GM23338 (cell line): ENCODE data around the gene PID1. TPM values are rescaled to one million over a fixed set of nuclear protein-coding genes. Genes with fewer than 3 reads are reported as not detected.

Experiments
- ATAC-seq: fragments of 200-7000 bp; cut with Tn5 transposase; 3 replicates; pipeline ENCODE4 v1.9.1; 2020
- DNase-seq: peaks from one replicate; pipeline ENCODE4 v3.0.0-alpha.2; 2015; ENCODE audit warnings: low spot score
- H2AFZ ChIP-seq: fragments of 200-600 bp; sonication (generic); 2 replicates; pipeline ENCODE4 v1.8.0; 2016; ENCODE audit warnings: antibody characterized with exemption, mild to moderate bottlenecking, moderate library complexity
- H3F3A ChIP-seq: fragments of 200-600 bp; sonication (generic); replicated peaks from 2 replicates; pipeline ENCODE4 v1.8.0; 2017; ENCODE audit warnings: antibody characterized with exemption, mixed run types, low read depth
- H3K27ac ChIP-seq: fragments of 200-600 bp; sonication (generic); 2 replicates; pipeline ENCODE4 v1.6.1; 2016; ENCODE audit warnings: low read depth
- H3K27me3 ChIP-seq: fragments of 200-600 bp; sonication (generic); 2 replicates; pipeline ENCODE4 v1.8.0; 2016; ENCODE audit warnings: mild to moderate bottlenecking, mixed run types, moderate library complexity; ENCODE audit not compliant: insufficient read depth
- H3K36me3 ChIP-seq: fragments of 200-600 bp; sonication (generic); 2 replicates; pipeline ENCODE4 v1.8.0; 2016; ENCODE audit warnings: mild to moderate bottlenecking; ENCODE audit not compliant: insufficient read depth
- H3K4me1 ChIP-seq: fragments of 200-600 bp; sonication (generic); 2 replicates; pipeline ENCODE4 v1.8.0; 2016; ENCODE audit warnings: mild to moderate bottlenecking, moderate library complexity; ENCODE audit not compliant: insufficient read depth
- H3K4me2 ChIP-seq: fragments of 200-600 bp; sonication (generic); 2 replicates; pipeline ENCODE4 v1.7.1; 2017; ENCODE audit warnings: mixed run types
- H3K4me3 ChIP-seq: fragments of 200-600 bp; sonication (generic); 2 replicates; pipeline ENCODE4 v1.6.1; 2016; ENCODE audit warnings: mixed run types
- H3K79me2 ChIP-seq: fragments of 200-600 bp; sonication (generic); replicated peaks from 2 replicates; pipeline ENCODE4 v1.8.0; 2017; ENCODE audit warnings: mild to moderate bottlenecking; ENCODE audit not compliant: insufficient read depth
- H3K9me2 ChIP-seq: fragments of 200-600 bp; sonication (generic); 2 replicates; pipeline ENCODE4 v1.8.0; 2017; ENCODE audit not compliant: insufficient read depth
- H4K20me1 ChIP-seq: fragments of 200-600 bp; sonication (generic); replicated peaks from 2 replicates; pipeline ENCODE4 v1.8.0; 2017; ENCODE audit warnings: mild to moderate bottlenecking; ENCODE audit not compliant: insufficient read depth
- H3K27ac Mint-ChIP-seq: 2 replicates; pipeline ENCODE4 v1.8.0; 2020; ENCODE audit warnings: inconsistent platforms, mild to moderate bottlenecking, moderate library complexity, mixed read lengths
- H3K27me3 Mint-ChIP-seq: 3 replicates; pipeline ENCODE4 v1.8.0; 2022; ENCODE audit warnings: low read depth, mild to moderate bottlenecking, moderate library complexity, mixed read lengths, inconsistent platforms; ENCODE audit not compliant: insufficient read depth, poor library complexity
- H3K36me3 Mint-ChIP-seq: 3 replicates; pipeline ENCODE4 v1.8.0; 2021; ENCODE audit warnings: low read depth, mild to moderate bottlenecking, inconsistent platforms, moderate library complexity, mixed read lengths
- H3K4me1 Mint-ChIP-seq: 3 replicates; pipeline ENCODE4 v1.8.0; 2020; ENCODE audit warnings: mild to moderate bottlenecking, inconsistent platforms, mixed read lengths
- H3K4me3 Mint-ChIP-seq: 3 replicates; pipeline ENCODE4 v1.8.0; 2021; ENCODE audit warnings: moderate library complexity, mild to moderate bottlenecking, inconsistent platforms, mixed read lengths
- H3K9me3 Mint-ChIP-seq: 3 replicates; pipeline ENCODE4 v1.8.0; 2020; ENCODE audit warnings: moderate library complexity, mild to moderate bottlenecking, inconsistent platforms, mixed read lengths
- ETS1 ChIP-seq: IDR thresholded peaks from 2 replicates; pipeline ENCODE4 v1.6.1; 2016; ENCODE audit warnings: antibody characterized with exemption
- EZH2phosphoT487 ChIP-seq: fragments of 200-600 bp; sonication (generic); IDR thresholded peaks from one replicate; pipeline ENCODE4 v1.8.1; 2018; ENCODE audit warnings: antibody characterized with exemption; ENCODE audit not compliant: unreplicated experiment
- JUNB ChIP-seq: IDR thresholded peaks from one replicate; pipeline ENCODE4 v1.6.1; 2016; ENCODE audit warnings: antibody characterized with exemption; ENCODE audit not compliant: unreplicated experiment
- POLR2AphosphoS5 ChIP-seq: IDR thresholded peaks from 2 replicates; pipeline ENCODE4 v1.6.1; 2016; ENCODE audit warnings: antibody characterized with exemption, low read depth
- REST ChIP-seq: IDR thresholded peaks from one replicate; pipeline ENCODE4 v1.6.1; 2018; ENCODE audit warnings: antibody characterized with exemption; ENCODE audit not compliant: unreplicated experiment
- STAT1 ChIP-seq: IDR thresholded peaks from one replicate; pipeline ENCODE4 v1.6.1; 2016; ENCODE audit warnings: antibody characterized with exemption; ENCODE audit not compliant: unreplicated experiment
- ZNF114 ChIP-seq: fragments of 250-450 bp; sonication (Bioruptor Pico); IDR thresholded peaks from 2 replicates; pipeline ENCODE4 v1.5.0; 2020; ENCODE audit warnings: mild to moderate bottlenecking, moderate library complexity
- ZNF331 ChIP-seq: fragments of 250-450 bp; sonication (Bioruptor Pico); IDR thresholded peaks from 2 replicates; pipeline ENCODE4 v1.5.0; 2020; ENCODE audit warnings: low read depth, mild to moderate bottlenecking, moderate library complexity
- polyA plus RNA-seq: library from polyadenylated mRNA; unstranded; fragments of >200 nt; fragmentation: Nextera tagmentation; extraction: Ambion mirVana; gene quantifications from 2 replicates; pipeline ENCODE4 v1.2.1, GENCODE V29; 2016
- total RNA-seq: library from RNA; depleted of rRNA; stranded (reverse); fragments of >200 nt; shearing (Covaris generic); gene quantifications from 2 replicates; pipeline ENCODE4 v1.2.3, GENCODE V29; 2014
- TF ChIP-seq, protein P1 (sequence below): fragments of 250-450 bp; sonication (Bioruptor Pico); IDR thresholded peaks from 2 replicates; pipeline ENCODE4 v1.5.0; 2020; ENCODE audit warnings: mild to moderate bottlenecking, moderate library complexity
- TF ChIP-seq, protein P2 (sequence below), 2 experiments: fragments of 200-600 bp in 1 of 2; sonication (generic) in 1 of 2; conservative IDR thresholded peaks; 2 replicates each; pipeline versions ENCODE4 v1.5.1 to v1.6.1; 2016 to 2017; ENCODE audit warnings: antibody characterized with exemption in 2 of 2, low read depth in 2 of 2, mild to moderate bottlenecking in 2 of 2, moderate library complexity in 1 of 2

The PID1 gene
- total and polyA plus RNA-seq, 2 experiments from 2014 or later, result 1.7 to 2.4 TPM

DNA sequence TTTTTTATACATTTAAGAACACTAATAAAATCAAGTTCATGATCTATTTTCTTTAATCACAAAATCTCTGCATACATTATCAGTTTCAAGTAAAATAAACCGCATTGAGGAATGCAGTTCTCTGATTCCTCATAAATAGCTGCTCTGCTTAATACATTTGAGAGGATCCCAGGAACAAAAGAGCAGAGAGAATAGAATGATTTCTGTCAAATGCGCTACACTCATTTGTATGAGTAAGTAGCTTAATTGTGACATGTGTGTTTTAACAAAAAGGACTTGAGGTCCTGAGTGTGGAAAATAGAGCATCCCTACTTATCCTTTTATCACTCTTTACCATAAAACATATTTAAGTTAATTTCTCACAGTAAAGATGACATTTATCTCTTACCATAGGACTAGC is 134.0 kb downstream of the PID1 start:
- ATAC-seq, result no peak
- no peaks in the 10 kb centered on the region; the same call in 2 of the 3 replicates for H3K9me3 Mint-ChIP-seq

More for the DNA sequence above, 134.0 kb downstream of the PID1 start:
- Mint-ChIP-seq H3K4me3 (no peak overlapping the region), H3K27me3 (no peaks in the 10 kb centered on the region), H3K36me3 (no peaks in the 10 kb centered on the region; the same call in 2 of the 3 replicates), H3K4me1 (no peaks in the 10 kb centered on the region), H3K27ac (no peak overlapping the region)
- no peak for DNase-seq
- H3K4me2 ChIP-seq, result no peak overlapping the region
- no peaks in the 10 kb centered on the region for H3K4me1 ChIP-seq
- H3K4me3 ChIP-seq, result no peak overlapping the region
- H4K20me1 ChIP-seq, result no peaks in the 10 kb centered on the region
- H2AFZ ChIP-seq, result no peak overlapping the region
- H3K27me3 ChIP-seq, result no peaks in the 10 kb centered on the region
- H3F3A ChIP-seq, result no peaks in the 10 kb centered on the region
- no peaks in the 10 kb centered on the region for H3K36me3 ChIP-seq
- no peaks in the 10 kb centered on the region for H3K9me2 ChIP-seq
- H3K79me2 ChIP-seq, result no peaks in the 10 kb centered on the region
- no peak overlapping the region for H3K27ac ChIP-seq
- no peak for TF ChIP-seq JUNB
- TF ChIP-seq, protein P1, sequence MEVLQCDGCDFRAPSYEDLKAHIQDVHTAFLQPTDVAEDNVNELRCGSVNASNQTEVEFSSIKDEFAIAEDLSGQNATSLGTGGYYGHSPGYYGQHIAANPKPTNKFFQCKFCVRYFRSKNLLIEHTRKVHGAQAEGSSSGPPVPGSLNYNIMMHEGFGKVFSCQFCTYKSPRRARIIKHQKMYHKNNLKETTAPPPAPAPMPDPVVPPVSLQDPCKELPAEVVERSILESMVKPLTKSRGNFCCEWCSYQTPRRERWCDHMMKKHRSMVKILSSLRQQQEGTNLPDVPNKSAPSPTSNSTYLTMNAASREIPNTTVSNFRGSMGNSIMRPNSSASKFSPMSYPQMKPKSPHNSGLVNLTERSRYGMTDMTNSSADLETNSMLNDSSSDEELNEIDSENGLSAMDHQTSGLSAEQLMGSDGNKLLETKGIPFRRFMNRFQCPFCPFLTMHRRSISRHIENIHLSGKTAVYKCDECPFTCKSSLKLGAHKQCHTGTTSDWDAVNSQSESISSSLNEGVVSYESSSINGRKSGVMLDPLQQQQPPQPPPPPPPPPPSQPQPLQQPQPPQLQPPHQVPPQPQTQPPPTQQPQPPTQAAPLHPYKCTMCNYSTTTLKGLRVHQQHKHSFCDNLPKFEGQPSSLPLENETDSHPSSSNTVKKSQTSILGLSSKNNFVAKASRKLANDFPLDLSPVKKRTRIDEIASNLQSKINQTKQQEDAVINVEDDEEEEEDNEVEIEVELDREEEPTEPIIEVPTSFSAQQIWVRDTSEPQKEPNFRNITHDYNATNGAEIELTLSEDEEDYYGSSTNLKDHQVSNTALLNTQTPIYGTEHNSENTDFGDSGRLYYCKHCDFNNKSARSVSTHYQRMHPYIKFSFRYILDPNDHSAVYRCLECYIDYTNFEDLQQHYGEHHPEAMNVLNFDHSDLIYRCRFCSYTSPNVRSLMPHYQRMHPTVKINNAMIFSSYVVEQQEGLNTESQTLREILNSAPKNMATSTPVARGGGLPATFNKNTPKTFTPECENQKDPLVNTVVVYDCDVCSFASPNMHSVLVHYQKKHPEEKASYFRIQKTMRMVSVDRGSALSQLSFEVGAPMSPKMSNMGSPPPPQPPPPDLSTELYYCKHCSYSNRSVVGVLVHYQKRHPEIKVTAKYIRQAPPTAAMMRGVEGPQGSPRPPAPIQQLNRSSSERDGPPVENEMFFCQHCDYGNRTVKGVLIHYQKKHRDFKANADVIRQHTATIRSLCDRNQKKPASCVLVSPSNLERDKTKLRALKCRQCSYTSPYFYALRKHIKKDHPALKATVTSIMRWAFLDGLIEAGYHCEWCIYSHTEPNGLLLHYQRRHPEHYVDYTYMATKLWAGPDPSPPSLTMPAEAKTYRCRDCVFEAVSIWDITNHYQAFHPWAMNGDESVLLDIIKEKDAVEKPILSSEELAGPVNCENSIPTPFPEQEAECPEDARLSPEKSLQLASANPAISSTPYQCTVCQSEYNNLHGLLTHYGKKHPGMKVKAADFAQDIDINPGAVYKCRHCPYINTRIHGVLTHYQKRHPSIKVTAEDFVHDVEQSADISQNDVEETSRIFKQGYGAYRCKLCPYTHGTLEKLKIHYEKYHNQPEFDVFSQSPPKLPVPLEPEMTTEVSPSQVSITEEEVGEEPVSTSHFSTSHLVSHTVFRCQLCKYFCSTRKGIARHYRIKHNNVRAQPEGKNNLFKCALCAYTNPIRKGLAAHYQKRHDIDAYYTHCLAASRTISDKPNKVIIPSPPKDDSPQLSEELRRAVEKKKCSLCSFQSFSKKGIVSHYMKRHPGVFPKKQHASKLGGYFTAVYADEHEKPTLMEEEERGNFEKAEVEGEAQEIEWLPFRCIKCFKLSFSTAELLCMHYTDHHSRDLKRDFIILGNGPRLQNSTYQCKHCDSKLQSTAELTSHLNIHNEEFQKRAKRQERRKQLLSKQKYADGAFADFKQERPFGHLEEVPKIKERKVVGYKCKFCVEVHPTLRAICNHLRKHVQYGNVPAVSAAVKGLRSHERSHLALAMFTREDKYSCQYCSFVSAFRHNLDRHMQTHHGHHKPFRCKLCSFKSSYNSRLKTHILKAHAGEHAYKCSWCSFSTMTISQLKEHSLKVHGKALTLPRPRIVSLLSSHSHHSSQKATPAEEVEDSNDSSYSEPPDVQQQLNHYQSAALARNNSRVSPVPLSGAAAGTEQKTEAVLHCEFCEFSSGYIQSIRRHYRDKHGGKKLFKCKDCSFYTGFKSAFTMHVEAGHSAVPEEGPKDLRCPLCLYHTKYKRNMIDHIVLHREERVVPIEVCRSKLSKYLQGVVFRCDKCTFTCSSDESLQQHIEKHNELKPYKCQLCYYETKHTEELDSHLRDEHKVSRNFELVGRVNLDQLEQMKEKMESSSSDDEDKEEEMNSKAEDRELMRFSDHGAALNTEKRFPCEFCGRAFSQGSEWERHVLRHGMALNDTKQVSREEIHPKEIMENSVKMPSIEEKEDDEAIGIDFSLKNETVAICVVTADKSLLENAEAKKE, result no peak
- TF ChIP-seq EZH2phosphoT487, result no peak
- no peak for TF ChIP-seq ETS1
- no peak for TF ChIP-seq POLR2AphosphoS5
- TF ChIP-seq ZNF114 (CRISPR knock-in tag), result no peak
- TF ChIP-seq STAT1, result no peak
- TF ChIP-seq REST, result no peak
- no peak for TF ChIP-seq ZNF331 (CRISPR knock-in tag)
- TF ChIP-seq, protein P2, sequence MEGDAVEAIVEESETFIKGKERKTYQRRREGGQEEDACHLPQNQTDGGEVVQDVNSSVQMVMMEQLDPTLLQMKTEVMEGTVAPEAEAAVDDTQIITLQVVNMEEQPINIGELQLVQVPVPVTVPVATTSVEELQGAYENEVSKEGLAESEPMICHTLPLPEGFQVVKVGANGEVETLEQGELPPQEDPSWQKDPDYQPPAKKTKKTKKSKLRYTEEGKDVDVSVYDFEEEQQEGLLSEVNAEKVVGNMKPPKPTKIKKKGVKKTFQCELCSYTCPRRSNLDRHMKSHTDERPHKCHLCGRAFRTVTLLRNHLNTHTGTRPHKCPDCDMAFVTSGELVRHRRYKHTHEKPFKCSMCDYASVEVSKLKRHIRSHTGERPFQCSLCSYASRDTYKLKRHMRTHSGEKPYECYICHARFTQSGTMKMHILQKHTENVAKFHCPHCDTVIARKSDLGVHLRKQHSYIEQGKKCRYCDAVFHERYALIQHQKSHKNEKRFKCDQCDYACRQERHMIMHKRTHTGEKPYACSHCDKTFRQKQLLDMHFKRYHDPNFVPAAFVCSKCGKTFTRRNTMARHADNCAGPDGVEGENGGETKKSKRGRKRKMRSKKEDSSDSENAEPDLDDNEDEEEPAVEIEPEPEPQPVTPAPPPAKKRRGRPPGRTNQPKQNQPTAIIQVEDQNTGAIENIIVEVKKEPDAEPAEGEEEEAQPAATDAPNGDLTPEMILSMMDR (conservative IDR thresholded peaks at IDR 0.05; ENCODE audit: low read depth in 2 of 2), result no peak
